GM12878 (cell line): ENCODE measurements around the gene ARHGEF17. TPM values are rescaled to one million over a fixed set of nuclear protein-coding genes. Genes with fewer than 3 reads are reported as not detected.

ENCODE experiments used
- BRCA1 ChIP-seq: IDR thresholded peaks from 2 replicates; pipeline ENCODE4 v1.6.1; 2011; ENCODE audit warnings: low read depth, low read length, improper control_type of control experiment
- CEBPB ChIP-seq, 2 experiments: fragments of 150-350 bp in 1 of 2; IDR thresholded peaks; 2 replicates each; pipeline ENCODE4 v1.6.1; 2012 to 2014; ENCODE audit warnings: low read depth in 2 of 2, low read length in 2 of 2, borderline replicate concordance in 1 of 2, inconsistent platforms in 1 of 2
- EP300 ChIP-seq, 2 experiments: fragments of 150-350 bp in 1 of 2; IDR thresholded peaks; 2 replicates each; pipeline ENCODE4 v1.6.1; 2011 to 2012; ENCODE audit warnings: low read depth in 2 of 2, low read length in 2 of 2, borderline replicate concordance in 1 of 2, improper control_type of control experiment in 1 of 2, inconsistent platforms in 1 of 2; ENCODE audit not compliant: control insufficient read depth in 1 of 2
- ETV6 ChIP-seq, 2 experiments: fragments of 450-650 bp in 1 of 2; IDR thresholded peaks in 1 of 2; conservative IDR thresholded peaks in 1 of 2; 2 replicates each; pipeline ENCODE4 v1.6.1; 2014; ENCODE audit warnings: antibody characterized with exemption in 1 of 2, borderline replicate concordance in 1 of 2, low read depth in 1 of 2, mild to moderate bottlenecking in 1 of 2, moderate library complexity in 1 of 2
- HDAC6 ChIP-seq: fragments of 200-600 bp; sonication (generic); IDR thresholded peaks from one replicate; pipeline ENCODE4 v1.8.0; 2017; ENCODE audit warnings: antibody characterized with exemption; ENCODE audit not compliant: unreplicated experiment
- IKZF2 ChIP-seq, 2 experiments: fragments of 450-650 bp; IDR thresholded peaks; 2 replicates each; pipeline ENCODE4 v1.6.1; 2017; ENCODE audit warnings: mild to moderate bottlenecking in 2 of 2, moderate library complexity in 2 of 2
- LARP7 ChIP-seq: fragments of 450-650 bp; IDR thresholded peaks from 2 replicates; pipeline ENCODE4 v1.6.1; 2017; ENCODE audit warnings: mild to moderate bottlenecking
- MTA2 ChIP-seq: fragments of 450-650 bp; IDR thresholded peaks from 2 replicates; pipeline ENCODE4 v1.6.1; 2016; ENCODE audit warnings: low read depth, mild to moderate bottlenecking, moderate library complexity
- MYC ChIP-seq: IDR thresholded peaks from 2 replicates; pipeline ENCODE4 v1.6.1; 2011; ENCODE audit warnings: mild to moderate bottlenecking, low read length, moderate library complexity, inconsistent platforms; ENCODE audit not compliant: insufficient read depth, insufficient replicate concordance, insufficient read length, severe bottlenecking
- RAD21 ChIP-seq: IDR thresholded peaks from 2 replicates; pipeline ENCODE4 v1.6.1; 2011; ENCODE audit warnings: mild to moderate bottlenecking, low read depth, low read length, moderate library complexity; ENCODE audit not compliant: insufficient read depth
- RB1 ChIP-seq: fragments of 450-650 bp; formaldehyde crosslinking; IDR thresholded peaks from 2 replicates; pipeline ENCODE4 v1.6.1; 2017; ENCODE audit warnings: mild to moderate bottlenecking, borderline replicate concordance
- RBBP5 ChIP-seq: fragments of 200-600 bp; sonication (generic); conservative IDR thresholded peaks from 2 replicates; pipeline ENCODE4 v1.6.1; 2016
- RFX5 ChIP-seq: IDR thresholded peaks from 2 replicates; pipeline ENCODE4 v1.6.1; 2011; ENCODE audit warnings: low read depth, low read length, improper control_type of control experiment
- SIX5 ChIP-seq: IDR thresholded peaks from 2 replicates; pipeline ENCODE4 v1.6.1; 2011; ENCODE audit warnings: mild to moderate bottlenecking, low read depth, low read length, moderate library complexity; ENCODE audit not compliant: severe bottlenecking
- SMAD1 ChIP-seq: fragments of 450-650 bp; IDR thresholded peaks from 2 replicates; pipeline ENCODE4 v1.6.1; 2018; ENCODE audit warnings: mild to moderate bottlenecking, low read depth; ENCODE audit not compliant: partially characterized antibody
- SMC3 ChIP-seq: IDR thresholded peaks from 2 replicates; pipeline ENCODE4 v1.6.1; 2011; ENCODE audit warnings: low read length, improper control_type of control experiment, borderline replicate concordance
- SPI1 ChIP-seq: IDR thresholded peaks from 2 replicates; pipeline ENCODE4 v1.6.1; 2011; ENCODE audit warnings: low read depth, mild to moderate bottlenecking, low read length, moderate library complexity, borderline replicate concordance; ENCODE audit not compliant: insufficient read depth
- YY1 ChIP-seq: IDR thresholded peaks from 2 replicates; pipeline ENCODE4 v1.6.1; 2011; ENCODE audit warnings: low read depth, mild to moderate bottlenecking, low read length
- ZNF217 ChIP-seq: fragments of 450-650 bp; IDR thresholded peaks from 2 replicates; pipeline ENCODE4 v1.6.1; 2017; ENCODE audit warnings: antibody characterized with exemption, mild to moderate bottlenecking
- polyA plus RNA-seq, 11 experiments: library from polyadenylated mRNA; depleted of rRNA in 4 of 11; unstranded in 6 of 11; stranded (reverse) in 5 of 11; fragments of >200 nt; fragmentation: Nextera tagmentation in 4 of 11; fragmentation: Illumina TruSeq in 1 of 11; extraction: Ambion mirVana in 4 of 11; extraction: Trizol in 1 of 11; gene quantifications; 1 replicate in 1 of 11; 2 replicates in 10 of 11; pipeline versions ENCODE4 v1.2.1 to v1.2.3, GENCODE V29; 2011 to 2016; ENCODE audit warnings: inconsistent platforms in 2 of 11, missing spikeins in 2 of 11, low read depth in 1 of 11
- total RNA-seq, 4 experiments: library from RNA; depleted of rRNA in 3 of 4; stranded (reverse); fragments of >200 nt in 3 of 4; fragmentation: Illumina TruSeq in 1 of 4; extraction: Trizol in 1 of 4; gene quantifications; 2 replicates each; pipeline versions ENCODE4 v1.2.1 to v1.2.3, GENCODE V29; 2013 to 2021
- TF ChIP-seq, protein P1 (sequence below): IDR thresholded peaks from 2 replicates; pipeline ENCODE4 v1.6.1; 2012; ENCODE audit warnings: mild to moderate bottlenecking, low read depth, low read length
- TF ChIP-seq, protein P2 (sequence below): fragments of 450-650 bp; IDR thresholded peaks from 2 replicates; pipeline ENCODE4 v1.6.1; 2017; ENCODE audit warnings: low read depth, mild to moderate bottlenecking, moderate library complexity

The ARHGEF17 gene
- total and polyA plus RNA-seq, 10 of the 15 experiments (the other 5 are each of a cell fraction or from before 2014, with no cell fraction given): 0.15 to 11.0 (median 1.7) TPM

DNA sequence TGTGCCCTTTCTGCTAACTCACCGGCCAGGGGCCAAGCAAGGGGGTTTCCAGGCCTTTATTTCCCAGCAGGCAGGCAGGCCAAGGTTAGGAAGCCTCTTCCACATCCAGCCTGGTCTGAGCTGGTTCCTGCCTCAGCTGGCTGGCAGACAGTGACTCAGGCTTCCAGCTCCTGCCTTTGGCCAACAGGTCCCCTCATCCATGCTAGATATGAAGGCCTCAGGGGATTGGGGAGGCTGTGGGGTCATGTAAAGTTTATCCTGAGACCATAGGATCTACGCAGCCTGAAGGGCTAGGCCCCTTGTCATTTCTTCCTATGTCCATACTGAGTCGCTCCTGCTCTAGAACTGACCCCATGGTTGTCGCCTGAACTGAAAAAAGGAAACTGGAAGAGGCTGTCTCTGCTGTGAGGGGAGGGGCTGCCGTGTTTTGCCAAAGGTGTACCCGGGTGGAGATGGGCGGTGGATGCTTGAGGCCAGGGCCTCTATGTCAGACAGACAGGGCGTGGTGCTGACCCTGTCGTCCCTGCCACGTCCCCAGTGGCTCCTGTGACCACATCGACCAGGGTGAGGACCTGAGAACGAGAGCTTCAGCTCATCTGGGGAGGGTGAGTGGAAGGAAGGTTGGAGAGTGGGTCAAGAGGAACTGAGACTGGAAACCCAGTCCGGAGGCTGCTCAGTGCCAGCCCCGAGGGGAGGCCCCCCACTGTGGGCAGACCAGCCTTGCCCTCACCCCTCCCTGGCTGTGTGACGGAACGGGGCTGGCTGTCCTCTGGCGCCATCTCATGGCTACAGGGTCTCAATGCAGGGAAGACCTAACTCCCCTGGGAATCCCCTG is 19.0 kb upstream of the ARHGEF17 start (continued):
- TF ChIP-seq SIX5: no peak
- TF ChIP-seq IKZF2 (IDR thresholded peaks at IDR 0.05): peak; percentile 66 to 79
- TF ChIP-seq MTA2: peak; percentile 77
- TF ChIP-seq LARP7: 0 out of 2 replicates have a peak, but pooled peaks have one; percentile 56
- no peak for TF ChIP-seq SMAD1
- TF ChIP-seq RBBP5: no peak
- TF ChIP-seq EP300 (IDR thresholded peaks at IDR 0.05; ENCODE audit: borderline replicate concordance in 1 of 2, control insufficient read depth in 1 of 2, low read depth in 2 of 2, low read length in 2 of 2): 0 out of 4 replicates have a peak, but pooled peaks of 1 of the 2 experiments have one; percentile 6
- peak; percentile 77 for TF ChIP-seq SMC3
- peak; percentile 88; the same call in 1 of the 2 replicates for TF ChIP-seq RB1
- TF ChIP-seq, protein P1, sequence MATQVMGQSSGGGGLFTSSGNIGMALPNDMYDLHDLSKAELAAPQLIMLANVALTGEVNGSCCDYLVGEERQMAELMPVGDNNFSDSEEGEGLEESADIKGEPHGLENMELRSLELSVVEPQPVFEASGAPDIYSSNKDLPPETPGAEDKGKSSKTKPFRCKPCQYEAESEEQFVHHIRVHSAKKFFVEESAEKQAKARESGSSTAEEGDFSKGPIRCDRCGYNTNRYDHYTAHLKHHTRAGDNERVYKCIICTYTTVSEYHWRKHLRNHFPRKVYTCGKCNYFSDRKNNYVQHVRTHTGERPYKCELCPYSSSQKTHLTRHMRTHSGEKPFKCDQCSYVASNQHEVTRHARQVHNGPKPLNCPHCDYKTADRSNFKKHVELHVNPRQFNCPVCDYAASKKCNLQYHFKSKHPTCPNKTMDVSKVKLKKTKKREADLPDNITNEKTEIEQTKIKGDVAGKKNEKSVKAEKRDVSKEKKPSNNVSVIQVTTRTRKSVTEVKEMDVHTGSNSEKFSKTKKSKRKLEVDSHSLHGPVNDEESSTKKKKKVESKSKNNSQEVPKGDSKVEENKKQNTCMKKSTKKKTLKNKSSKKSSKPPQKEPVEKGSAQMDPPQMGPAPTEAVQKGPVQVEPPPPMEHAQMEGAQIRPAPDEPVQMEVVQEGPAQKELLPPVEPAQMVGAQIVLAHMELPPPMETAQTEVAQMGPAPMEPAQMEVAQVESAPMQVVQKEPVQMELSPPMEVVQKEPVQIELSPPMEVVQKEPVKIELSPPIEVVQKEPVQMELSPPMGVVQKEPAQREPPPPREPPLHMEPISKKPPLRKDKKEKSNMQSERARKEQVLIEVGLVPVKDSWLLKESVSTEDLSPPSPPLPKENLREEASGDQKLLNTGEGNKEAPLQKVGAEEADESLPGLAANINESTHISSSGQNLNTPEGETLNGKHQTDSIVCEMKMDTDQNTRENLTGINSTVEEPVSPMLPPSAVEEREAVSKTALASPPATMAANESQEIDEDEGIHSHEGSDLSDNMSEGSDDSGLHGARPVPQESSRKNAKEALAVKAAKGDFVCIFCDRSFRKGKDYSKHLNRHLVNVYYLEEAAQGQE: no peak
- TF ChIP-seq YY1: peak; percentile 64
- TF ChIP-seq BRCA1: no peak
- TF ChIP-seq RAD21: peak; percentile 94
- no peak for TF ChIP-seq MYC
- TF ChIP-seq SPI1: peak; percentile 82; the same call in 1 of the 2 replicates
- TF ChIP-seq ZNF217: no peak
- TF ChIP-seq ETV6 (conservative IDR thresholded peaks at IDR 0.05 in 1 of 2, IDR thresholded peaks at IDR 0.05 in 1 of 2; ENCODE audit: borderline replicate concordance in 1 of 2, low read depth in 1 of 2): no peak
- TF ChIP-seq RFX5: 0 out of 2 replicates have a peak, but pooled peaks have one; percentile 7
- TF ChIP-seq HDAC6: no peak
- TF ChIP-seq, protein P2, sequence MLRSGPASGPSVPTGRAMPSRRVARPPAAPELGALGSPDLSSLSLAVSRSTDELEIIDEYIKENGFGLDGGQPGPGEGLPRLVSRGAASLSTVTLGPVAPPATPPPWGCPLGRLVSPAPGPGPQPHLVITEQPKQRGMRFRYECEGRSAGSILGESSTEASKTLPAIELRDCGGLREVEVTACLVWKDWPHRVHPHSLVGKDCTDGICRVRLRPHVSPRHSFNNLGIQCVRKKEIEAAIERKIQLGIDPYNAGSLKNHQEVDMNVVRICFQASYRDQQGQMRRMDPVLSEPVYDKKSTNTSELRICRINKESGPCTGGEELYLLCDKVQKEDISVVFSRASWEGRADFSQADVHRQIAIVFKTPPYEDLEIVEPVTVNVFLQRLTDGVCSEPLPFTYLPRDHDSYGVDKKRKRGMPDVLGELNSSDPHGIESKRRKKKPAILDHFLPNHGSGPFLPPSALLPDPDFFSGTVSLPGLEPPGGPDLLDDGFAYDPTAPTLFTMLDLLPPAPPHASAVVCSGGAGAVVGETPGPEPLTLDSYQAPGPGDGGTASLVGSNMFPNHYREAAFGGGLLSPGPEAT: peak; percentile 39; the same call in 1 of the 2 replicates
- no peak for TF ChIP-seq CEBPB (IDR thresholded peaks at IDR 0.05; ENCODE audit: borderline replicate concordance in 1 of 2, low read depth in 2 of 2, low read length in 2 of 2)
